IPS-18a (cell line): Measurements from ENCODE around the gene CRIP3.

Experiments used
- H3K27ac ChIP-seq: one replicate; pipeline ENCODE4 v1.5.1; 2013; ENCODE audit warnings: low read length
- H3K27me3 ChIP-seq: one replicate; pipeline ENCODE4 v1.6.1; 2013; ENCODE audit warnings: mild to moderate bottlenecking, low read length; ENCODE audit not compliant: control insufficient read depth, insufficient read depth
- H3K36me3 ChIP-seq: one replicate; pipeline ENCODE4 v1.6.1; 2013; ENCODE audit warnings: low read depth, low read length; ENCODE audit not compliant: control insufficient read depth
- H3K4me1 ChIP-seq: one replicate; pipeline ENCODE4 v1.6.1; 2013; ENCODE audit warnings: low read depth, low read length; ENCODE audit not compliant: control insufficient read depth
- H3K4me3 ChIP-seq: one replicate; pipeline ENCODE4 v1.5.1; 2013; ENCODE audit warnings: low read length
- H3K9ac ChIP-seq: one replicate; pipeline ENCODE4 v1.6.1; 2013; ENCODE audit warnings: mild to moderate bottlenecking, low read length, moderate library complexity
- H3K9me3 ChIP-seq: one replicate; pipeline ENCODE4 v1.6.1; 2013; ENCODE audit warnings: low read depth, low read length; ENCODE audit not compliant: control insufficient read depth

Gene CRIP3

DNA sequence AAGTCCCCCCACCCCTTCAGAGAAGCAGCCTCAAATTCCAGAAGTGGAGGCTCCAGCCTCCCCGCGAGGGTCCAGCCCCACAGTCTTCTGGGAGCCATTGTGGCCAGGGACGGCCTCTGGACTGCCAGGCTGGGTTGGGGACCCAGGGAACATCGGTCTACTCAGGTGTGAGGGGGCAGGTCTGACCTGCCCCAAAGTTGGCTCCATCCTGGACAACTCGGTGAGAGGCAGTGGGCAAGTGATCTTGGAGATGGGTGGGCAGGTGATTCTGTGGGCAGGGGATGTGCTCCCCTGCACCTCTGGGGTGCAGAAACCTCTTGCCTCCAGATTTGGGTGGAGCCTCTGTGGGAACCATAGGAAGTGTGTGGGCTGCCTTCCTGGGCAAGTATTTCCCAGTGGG, 22.8 kb downstream of the CRIP3 start:
- no peaks in the 10 kb centered on the region for H3K4me1 ChIP-seq
- no peak overlapping the region for H3K4me3 ChIP-seq

GRCh38 chr6:43284991-43285781, 23.4 kb downstream of the CRIP3 start:
- no peaks in the 10 kb centered on the region for H3K27me3 ChIP-seq
- H3K4me3 ChIP-seq, result no peak overlapping the region
- H3K36me3 ChIP-seq, result no peaks in the 10 kb centered on the region
- H3K9ac ChIP-seq, result no peak overlapping the region
- no peaks in the 10 kb centered on the region for H3K9me3 ChIP-seq
- no peak overlapping the region for H3K27ac ChIP-seq
- no peaks in the 10 kb centered on the region for H3K4me1 ChIP-seq

More for the DNA sequence above, 22.8 kb downstream of the CRIP3 start:
- Histone ChIP-seq H3K27me3 (no peaks in the 10 kb centered on the region), H3K27ac (no peak overlapping the region), H3K36me3 (no peaks in the 10 kb centered on the region), H3K9ac (no peak overlapping the region), H3K9me3 (no peaks in the 10 kb centered on the region)

DNA sequence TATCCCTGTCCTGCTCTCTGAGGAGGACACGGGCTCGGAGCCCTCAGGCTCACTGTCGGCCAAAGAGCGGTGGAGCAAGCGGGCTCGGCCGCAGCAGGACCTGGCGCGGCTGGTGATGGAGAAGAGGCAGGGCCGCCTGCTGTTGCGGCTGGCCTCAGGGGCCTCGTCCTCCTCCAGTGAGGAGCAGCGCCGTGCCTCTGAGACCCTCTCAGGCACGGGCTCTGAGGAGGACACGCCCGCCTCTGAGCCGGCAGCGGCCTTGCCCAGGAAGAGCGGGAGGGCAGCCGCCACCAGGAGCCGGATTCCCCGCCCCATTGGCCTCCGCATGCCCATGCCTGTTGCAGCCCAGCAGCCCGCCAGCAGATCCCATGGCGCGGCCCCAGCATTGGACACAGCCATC, 24.7 kb downstream of the CRIP3 start:
- H3K9ac ChIP-seq, result no peak overlapping the region
- no peak overlapping the region for H3K27ac ChIP-seq
- H3K27me3 ChIP-seq, result no peaks in the 10 kb centered on the region
- no peaks in the 10 kb centered on the region for H3K9me3 ChIP-seq
- no peaks in the 10 kb centered on the region for H3K36me3 ChIP-seq
- H3K4me1 ChIP-seq, result peaks cover 2% of the 10 kb centered on the region
- H3K4me3 ChIP-seq, result no peak overlapping the region

- H3K9ac ChIP-seq, result no peak overlapping the region
- no peaks in the 10 kb centered on the region for H3K27me3 ChIP-seq
- H3K27ac ChIP-seq, result no peak overlapping the region
- peaks cover 6% of the 10 kb centered on the region for H3K4me1 ChIP-seq
- H3K36me3 ChIP-seq, result no peaks in the 10 kb centered on the region
- no peaks in the 10 kb centered on the region for H3K9me3 ChIP-seq
- no peak overlapping the region for H3K4me3 ChIP-seq
Observed at GRCh38 chr6:43283514-43283901, 25.1 kb downstream of the CRIP3 start.

DNA sequence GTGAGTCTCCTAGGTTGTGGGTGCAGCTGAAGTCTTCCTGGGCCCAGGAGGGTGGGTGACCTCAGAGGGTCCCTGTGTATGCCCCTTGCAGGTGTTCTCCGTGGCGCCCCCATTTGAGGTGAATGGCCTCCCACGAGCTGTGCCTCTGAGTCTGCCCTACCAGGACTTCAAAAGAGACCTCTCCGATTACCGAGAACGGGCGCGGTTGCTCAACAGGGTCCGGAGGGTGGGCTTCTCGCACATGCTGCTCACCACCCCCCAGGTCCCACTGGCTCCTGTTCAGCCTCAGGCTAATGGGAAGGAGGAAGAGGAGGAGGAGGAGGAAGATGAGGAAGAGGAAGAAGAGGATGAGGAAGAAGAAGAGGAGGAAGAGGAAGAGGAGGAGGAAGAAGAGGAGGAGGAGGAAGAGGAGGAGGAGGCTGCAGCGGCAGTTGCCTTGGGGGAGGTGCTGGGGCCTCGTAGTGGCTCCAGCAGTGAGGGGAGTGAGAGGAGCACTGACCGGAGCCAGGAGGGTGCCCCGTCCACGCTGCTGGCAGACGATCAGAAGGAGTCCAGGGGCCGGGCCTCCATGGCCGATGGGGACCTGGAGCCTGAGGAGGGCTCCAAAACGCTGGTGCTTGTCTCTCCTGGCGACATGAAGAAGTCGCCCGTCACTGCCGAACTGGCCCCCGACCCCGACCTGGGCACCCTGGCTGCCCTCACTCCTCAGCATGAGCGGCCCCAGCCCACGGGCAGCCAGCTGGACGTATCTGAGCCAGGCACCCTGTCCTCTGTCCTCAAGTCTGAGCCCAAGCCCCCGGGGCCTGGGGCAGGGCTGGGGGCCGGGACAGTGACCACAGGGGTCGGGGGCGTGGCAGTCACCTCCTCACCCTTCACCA, 25.8 kb downstream of the CRIP3 start:
- Histone ChIP-seq H3K27ac (no peak overlapping the region), H3K36me3 (no peaks in the 10 kb centered on the region), H3K27me3 (no peaks in the 10 kb centered on the region), H3K9me3 (no peaks in the 10 kb centered on the region), H3K9ac (no peak overlapping the region), H3K4me1 (peaks cover 9% of the 10 kb centered on the region), H3K4me3 (no peak overlapping the region)

- H3K27me3 ChIP-seq, result peaks cover 3% of the 10 kb centered on the region
- no peak overlapping the region for H3K27ac ChIP-seq
- H3K4me1 ChIP-seq, result peaks cover 9% of the 10 kb centered on the region
Observed at GRCh38 chr6:43282060-43282459, 26.6 kb downstream of the CRIP3 start.

DNA sequence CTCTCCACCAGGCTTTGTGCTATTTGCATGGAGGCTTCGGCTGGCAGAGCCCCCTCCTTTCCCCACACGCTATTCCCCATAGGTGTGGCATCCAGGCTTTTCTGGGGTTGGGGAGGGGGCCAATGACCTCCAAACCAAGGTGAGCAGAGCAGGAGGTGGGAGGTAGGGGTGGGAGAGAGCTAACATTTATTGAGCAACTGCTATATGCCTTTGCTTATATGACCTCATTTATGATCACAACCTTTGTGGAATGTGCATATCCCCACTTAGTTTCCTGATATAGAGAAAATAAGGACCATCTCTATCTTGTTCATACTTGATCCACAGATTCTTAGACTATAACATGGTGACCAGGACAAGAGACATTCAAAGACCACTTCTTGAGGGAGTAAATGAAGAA, 28.4 kb downstream of the CRIP3 start:
- Histone ChIP-seq H3K27me3 (peaks cover 21% of the 10 kb centered on the region), H3K9ac (no peak overlapping the region), H3K9me3 (no peaks in the 10 kb centered on the region), H3K4me3 (no peak overlapping the region), H3K36me3 (no peaks in the 10 kb centered on the region), H3K27ac (no peak overlapping the region), H3K4me1 (peaks cover 9% of the 10 kb centered on the region)

More at GRCh38 chr6:43282060-43282459, 26.6 kb downstream of the CRIP3 start:
- H3K9me3 ChIP-seq, result no peaks in the 10 kb centered on the region
- no peaks in the 10 kb centered on the region for H3K36me3 ChIP-seq
- no peak overlapping the region for H3K9ac ChIP-seq
- no peak overlapping the region for H3K4me3 ChIP-seq

DNA sequence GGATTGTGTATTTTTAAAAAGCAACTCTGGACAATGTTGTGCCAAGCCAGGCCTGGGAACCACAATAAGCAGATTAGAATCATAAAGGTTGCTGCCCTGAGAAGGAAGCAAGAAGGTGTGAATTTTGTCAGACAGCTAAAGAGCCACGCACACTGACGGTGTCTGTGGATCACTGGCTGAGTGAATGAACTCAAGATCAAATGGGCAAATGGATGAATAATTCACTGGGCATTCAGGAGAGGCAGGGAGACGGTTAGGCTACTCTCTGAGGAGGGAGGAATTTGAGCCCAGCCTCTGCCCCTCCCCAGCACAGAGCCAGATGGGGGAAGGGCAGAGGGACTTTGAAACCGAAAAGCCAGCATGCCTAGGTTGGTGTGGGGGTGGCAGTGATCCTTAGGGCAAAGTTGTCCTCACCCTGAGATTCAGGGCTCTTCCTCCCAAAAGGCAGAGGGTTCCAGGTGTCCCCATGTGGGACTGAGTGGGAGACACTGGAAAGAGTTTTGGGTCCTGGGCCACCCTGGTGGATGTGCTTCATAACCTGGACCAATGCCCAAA, 30.0 kb downstream of the CRIP3 start:
- Histone ChIP-seq H3K4me1 (peaks cover 9% of the 10 kb centered on the region), H3K9ac (no peak overlapping the region), H3K27ac (no peak overlapping the region), H3K36me3 (no peaks in the 10 kb centered on the region), H3K9me3 (no peaks in the 10 kb centered on the region), H3K27me3 (peaks cover 36% of the 10 kb centered on the region), H3K4me3 (no peak overlapping the region)

DNA sequence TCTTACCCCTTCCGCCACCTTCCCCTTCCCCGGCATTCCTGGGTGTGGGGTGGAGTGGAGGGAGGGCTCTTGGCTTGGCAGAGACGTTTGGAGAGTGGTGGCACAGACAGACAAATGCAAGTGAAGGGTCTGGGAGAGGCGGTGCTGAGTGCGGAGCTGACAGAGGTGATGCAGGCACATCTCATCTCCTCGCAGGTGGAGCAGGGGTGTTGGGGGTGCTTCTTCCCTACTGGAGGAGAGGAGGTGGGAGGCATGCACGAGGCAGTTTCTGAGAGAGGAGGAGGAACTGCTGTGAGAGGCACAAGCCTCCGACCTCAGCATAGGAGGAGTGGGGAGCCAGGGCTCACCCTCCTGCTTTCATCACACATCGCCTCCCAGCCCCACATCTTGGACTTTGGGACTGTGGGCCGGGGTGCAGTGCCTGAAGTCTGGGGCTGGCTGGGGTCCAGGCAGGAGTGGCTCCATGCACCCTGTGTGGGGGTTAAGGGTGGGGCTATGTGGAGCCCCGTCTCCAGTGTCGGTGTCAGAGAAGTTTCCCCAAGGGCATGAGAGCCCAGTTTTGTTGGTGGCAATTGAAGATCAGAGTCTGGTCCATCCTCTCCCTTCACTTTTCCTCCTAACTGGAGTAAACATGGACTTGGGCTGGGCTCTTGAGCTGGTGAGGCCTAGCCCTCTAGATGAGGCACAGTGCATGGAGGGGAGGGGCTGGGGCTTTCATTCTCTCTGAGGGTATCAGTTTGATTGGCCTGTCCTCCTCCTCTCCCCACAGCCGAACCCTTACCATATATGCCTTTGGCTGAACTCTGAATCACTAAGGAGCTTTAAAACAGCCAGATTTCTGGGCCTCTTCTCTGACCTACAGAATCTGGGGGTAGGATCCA, 30.7 kb downstream of the CRIP3 start:
- Histone ChIP-seq H3K36me3 (no peaks in the 10 kb centered on the region), H3K27ac (no peak overlapping the region), H3K9ac (no peak overlapping the region), H3K4me1 (peaks cover 9% of the 10 kb centered on the region), H3K9me3 (no peaks in the 10 kb centered on the region), H3K27me3 (peaks cover 42% of the 10 kb centered on the region), H3K4me3 (no peak overlapping the region)

DNA sequence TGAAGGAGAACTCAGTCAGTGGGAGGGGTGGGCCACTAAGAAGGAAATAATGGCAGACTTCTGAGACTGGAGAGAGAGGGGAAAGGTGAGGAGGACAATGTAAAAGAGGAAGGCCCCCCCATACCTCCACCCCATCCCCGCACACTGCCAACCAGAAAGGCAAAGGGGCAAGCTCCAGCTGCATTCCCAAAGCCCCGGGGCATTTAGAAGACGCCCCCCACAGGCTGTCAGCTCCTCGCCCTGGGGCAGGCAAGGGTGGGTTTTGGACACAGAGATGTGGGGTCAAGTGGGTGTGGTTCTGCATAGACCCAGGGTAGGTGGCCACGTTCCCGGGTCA, 31.4 kb downstream of the CRIP3 start:
- Histone ChIP-seq H3K4me3 (no peak overlapping the region), H3K27me3 (peaks cover 42% of the 10 kb centered on the region), H3K27ac (no peak overlapping the region), H3K9ac (no peak overlapping the region), H3K9me3 (no peaks in the 10 kb centered on the region), H3K36me3 (no peaks in the 10 kb centered on the region), H3K4me1 (peaks cover 9% of the 10 kb centered on the region)
